Activated CD4-positive, alpha-beta T cell treated with anti-CD3 and anti-CD28 coated beads, Interleukin-2, amount 50 U/mL, for 24 hours (primary cell): ENCODE measurements around the gene PLA1A.
A peak's percentile ranks its signal among the peaks of the same experiment; 100 is the strongest.
"Not testable (repeated sequence)": the region's sequence is repeated elsewhere in the genome, so short reads cannot be mapped to it uniquely, and the experiment has no call there.

Experiments
- DNase-seq, 2 donors: peaks; one replicate each; pipeline ENCODE4 v3.0.0-alpha.2; 2020; ENCODE audit warnings: low read depth in 1 of 2, low spot score in 1 of 2

The PLA1A gene

GRCh38 chr3:119597548-119598288 is at the start of gene PLA1A:
TSS of gene PLA1A (plus strand) at chr3:119597885. CDS start at chr3:119597914, 29 bp downstream.
- no peak for DNase-seq

GRCh38 chr3:119548341-119548740 is 49.3 kb upstream of the PLA1A start:
- DNase-seq = no peak

GRCh38 chr3:119550192-119550910 is 47.3 kb upstream of the PLA1A start:
- no peak for DNase-seq

DNA sequence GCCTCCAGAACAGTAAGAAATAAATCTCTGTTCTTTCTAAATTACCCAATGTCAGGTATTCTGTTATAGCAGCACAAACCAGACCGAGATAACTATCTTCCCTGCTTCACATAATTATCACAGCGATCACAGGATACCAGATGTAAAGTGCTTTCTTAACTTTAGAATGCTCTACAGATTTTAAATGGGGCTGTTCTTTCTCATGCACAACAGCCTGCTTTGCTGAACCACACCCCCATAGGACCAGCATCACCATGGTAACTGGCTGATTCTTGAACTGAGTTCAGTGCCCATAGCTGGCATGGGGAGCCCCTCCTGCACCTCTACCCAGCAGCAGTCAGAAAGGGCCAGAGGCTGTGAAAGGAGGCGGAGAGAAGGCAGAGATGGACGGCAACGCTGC is 46.1 kb upstream of the PLA1A start:
- DNase-seq = no peak

DNA sequence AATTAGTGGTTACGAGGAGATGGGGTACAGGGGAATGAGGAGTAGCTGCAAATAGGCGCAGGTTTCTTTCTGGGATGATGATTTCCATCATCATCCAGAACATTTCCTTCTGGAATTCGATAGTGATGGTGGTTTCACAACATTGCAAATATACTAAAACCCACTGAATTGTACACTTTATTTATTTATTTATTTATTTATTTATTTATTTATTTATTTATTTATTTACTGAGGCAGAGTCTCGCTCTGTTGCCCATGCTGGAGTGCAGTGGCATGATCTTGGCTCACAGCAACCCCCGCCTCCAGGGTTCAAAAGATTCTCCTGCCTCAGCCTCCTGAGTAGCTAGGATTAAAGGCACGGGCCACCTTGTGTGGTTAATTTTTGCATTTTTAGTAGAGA is 44.8 kb upstream of the PLA1A start:
- not testable (repeated sequence) for DNase-seq

GRCh38 chr3:119553823-119554415 is 43.8 kb upstream of the PLA1A start:
- DNase-seq = no peak

GRCh38 chr3:119555309-119555735 is 42.4 kb upstream of the PLA1A start:
- DNase-seq = no peak

DNA sequence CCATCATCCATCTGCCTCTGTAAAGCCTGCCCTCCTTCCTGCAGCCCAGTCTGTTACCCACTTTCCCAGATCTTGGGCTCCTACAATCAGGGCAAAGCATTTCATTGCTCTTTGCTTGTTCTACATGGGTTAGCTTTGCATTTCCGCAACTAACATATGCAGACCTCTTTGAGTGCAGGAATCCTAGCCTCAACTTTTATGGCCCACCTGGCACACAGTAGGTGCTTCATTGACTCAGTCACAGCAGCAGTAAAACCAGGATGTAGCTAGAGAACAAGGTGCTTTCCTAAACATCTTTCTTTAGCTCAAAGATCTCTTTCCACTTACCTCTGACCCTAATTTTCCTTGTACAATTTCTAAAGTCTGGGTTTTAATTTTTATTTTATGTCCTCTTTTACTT is 41.8 kb upstream of the PLA1A start:
- no peak for DNase-seq

GRCh38 chr3:119557192-119557876 is 40.4 kb upstream of the PLA1A start:
- no peak for DNase-seq

GRCh38 chr3:119557877-119558269 is 39.8 kb upstream of the PLA1A start:
- no peak for DNase-seq

- DNase-seq = no peak
These were observed 38.9 kb upstream of the PLA1A start for GRCh38 chr3:119558626-119559317.

DNA sequence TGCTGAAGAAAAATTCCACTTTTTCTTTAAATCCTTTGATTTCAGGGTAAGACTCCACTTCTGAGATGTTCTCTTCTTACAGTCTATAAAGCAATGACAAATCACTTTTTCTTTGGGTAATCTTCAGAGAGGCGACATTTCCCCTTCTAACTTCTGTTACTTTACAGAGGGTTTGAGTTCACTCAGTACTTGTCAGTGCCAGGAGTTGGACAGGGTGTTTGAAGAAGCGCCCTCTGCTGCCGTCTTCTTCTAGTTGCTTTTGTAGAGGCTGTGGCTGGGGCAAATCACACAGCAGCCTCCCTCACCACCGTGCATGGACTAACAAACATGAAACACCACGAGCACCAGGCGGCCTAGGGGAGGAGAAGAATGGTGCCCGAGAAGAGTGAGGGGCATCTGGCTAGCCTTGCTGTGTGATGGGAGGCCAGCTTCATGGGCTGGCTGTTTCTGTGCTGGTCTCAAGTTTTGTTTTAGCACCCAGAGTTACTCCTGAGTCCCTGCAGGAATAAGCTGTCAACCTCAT is 38.2 kb upstream of the PLA1A start, which contains the start of gene CD80:
Gene CD80 (minus strand): TSS at position 174 of the 523 bp plus-strand sequence. CDS start 1,886 bp downstream, outside the sequence.
- DNase-seq = peak in 1 of 2 donors; percentile 50

GRCh38 chr3:119560160-119560559 is 37.5 kb upstream of the PLA1A start:
- DNase-seq = no peak

DNA sequence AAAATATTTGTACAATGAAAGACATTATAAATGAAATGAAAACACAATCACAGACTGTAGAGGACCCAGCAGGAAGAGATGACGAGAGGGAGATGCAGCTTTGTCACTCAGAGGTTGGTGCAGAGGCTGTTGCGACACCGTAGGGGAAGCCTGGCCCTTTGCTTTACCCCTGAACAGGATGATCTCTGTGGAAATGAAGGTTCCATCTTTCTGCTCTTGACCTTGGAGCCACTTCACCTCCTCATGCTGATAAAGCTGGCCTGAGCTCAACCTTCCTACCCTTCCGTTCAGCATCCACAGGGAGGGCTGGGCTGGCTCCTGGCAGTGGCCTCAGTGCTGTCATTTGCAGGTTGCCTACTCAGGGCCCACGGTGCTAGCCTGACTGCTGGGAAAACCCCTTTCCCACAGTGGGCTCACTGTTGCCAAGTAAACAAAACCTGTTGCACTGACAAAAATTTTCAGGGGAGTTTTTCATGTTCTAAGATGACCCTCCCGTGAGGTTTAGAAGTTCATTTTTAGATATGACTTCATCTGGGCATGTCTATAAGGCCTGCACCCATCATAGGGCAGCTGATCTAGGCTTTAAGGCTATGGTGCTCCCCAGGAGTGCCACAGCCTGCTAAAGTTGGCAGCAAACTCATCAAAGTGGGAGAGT is 35.3 kb upstream of the PLA1A start:
- peak in 1 of 2 donors; percentile 13 for DNase-seq

- not testable (repeated sequence) for DNase-seq
These were observed 34.4 kb upstream of the PLA1A start for GRCh38 chr3:119563334-119563733.

GRCh38 chr3:119569156-119569555 is 28.5 kb upstream of the PLA1A start:
- no peak for DNase-seq

DNA sequence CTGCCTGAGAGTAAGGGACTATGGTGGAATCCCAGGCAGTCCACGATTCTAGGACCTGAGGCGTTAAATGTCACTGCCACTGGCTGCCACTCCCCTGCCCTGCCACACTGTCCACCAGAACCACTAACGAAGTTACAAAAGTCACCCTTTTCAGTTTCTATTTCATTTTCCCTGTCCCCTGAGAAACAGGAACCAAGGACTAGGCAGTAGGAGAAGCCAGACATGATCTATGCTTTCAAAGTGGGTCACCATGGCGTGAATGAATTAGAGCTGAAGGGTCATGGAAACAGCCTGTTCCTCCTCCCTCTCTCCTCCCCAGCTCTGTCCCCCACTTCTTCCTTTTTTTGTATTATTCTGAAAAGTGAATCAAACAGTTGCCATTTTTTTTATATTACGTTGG is 27.5 kb upstream of the PLA1A start:
- no peak for DNase-seq

- no peak for DNase-seq
These were observed 26.5 kb upstream of the PLA1A start for GRCh38 chr3:119571230-119571629.

- no peak for DNase-seq
These were observed 26.0 kb upstream of the PLA1A start for GRCh38 chr3:119571688-119572087.

DNA sequence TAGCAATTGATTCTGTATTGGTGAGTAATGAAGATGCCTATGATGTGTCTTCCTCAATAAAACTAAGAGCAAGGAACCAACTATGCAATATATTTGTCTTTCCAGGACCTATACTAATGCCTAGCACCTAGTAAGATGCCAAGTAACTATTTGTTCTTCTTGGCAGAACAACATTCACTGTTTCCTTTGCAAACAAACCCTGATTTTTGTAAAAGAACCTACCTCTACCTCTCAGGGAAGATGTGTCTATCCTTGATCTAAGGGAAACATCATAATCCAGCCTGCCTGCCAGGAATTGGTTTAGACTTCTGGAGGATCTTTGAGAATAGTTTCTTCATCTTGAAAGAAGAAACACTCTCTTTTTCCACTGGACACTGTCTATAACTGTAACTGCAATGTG is 22.2 kb upstream of the PLA1A start:
- DNase-seq = no peak
